HCT116 (cell line): Measurements from ENCODE around the gene POLR3G. TPM values are rescaled to one million over a fixed set of nuclear protein-coding genes. Genes with fewer than 3 reads are reported as not detected.

Experiments
- ATAC-seq: fragments of 200-7000 bp; cut with Tn5 transposase; 2 replicates; pipeline ENCODE4 v1.9.1; 2020; ENCODE audit warnings: mild to moderate bottlenecking, moderate library complexity
- BruUV-seq: library from RNA; stranded (reverse); fragments of 400-500 nt; replicated peaks from 2 replicates; lab custom pipeline; 2021; lab: Mats Ljungman, UMichigan
- CTCF ChIA-PET: fragments of 300-600 bp; sonication (Branson Sonifier 250); formaldehyde crosslinking; loops from one replicate; lab custom pipeline; 2021; ENCODE audit warnings: antibody characterized with exemption; lab: Charles Lee
- POLR2A ChIA-PET: fragments of 300-600, 350-600 bp; sonication (Branson Sonifier 250); formaldehyde crosslinking; loops from one replicate; lab custom pipeline; 2021; ENCODE audit warnings: antibody characterized with exemption; lab: Charles Lee
- RAD21 ChIA-PET, 2 experiments: fragments of 300-600 bp; sonication (Branson Sonifier 250); formaldehyde crosslinking; loops; one replicate each; lab custom pipeline; 2023; ENCODE audit warnings: low total read pairs in 2 of 2; ENCODE audit not compliant: uncharacterized antibody in 2 of 2, unreplicated experiment in 2 of 2, low non-redundant PET in 1 of 2; lab: Charles Lee
- DNase-seq: peaks from one replicate; pipeline ENCODE4 v3.0.0-alpha.2; 2010; ENCODE audit warnings: low read depth, low spot score
- H2AFZ ChIP-seq: fragments of 200-600 bp; shearing (Covaris generic), sonication (generic); 2 replicates; pipeline ENCODE4 v1.6.1; 2017; ENCODE audit warnings: low read depth, mixed run types, mixed read lengths, antibody characterized with exemption, low read length; ENCODE audit not compliant: poor library complexity, severe bottlenecking
- H3K27ac ChIP-seq: 2 replicates; pipeline ENCODE4 v1.5.1; 2012; ENCODE audit warnings: low read depth, low read length
- H3K27me3 ChIP-seq: fragments of 200-600 bp; sonication (generic); 2 replicates; pipeline ENCODE4 v1.6.1; 2016; ENCODE audit warnings: mixed run types, low read length, mixed read lengths; ENCODE audit not compliant: insufficient read depth
- H3K36me3 ChIP-seq, 2 experiments: fragments of 200-500 bp in 1 of 2; fragments of 200-600 bp in 1 of 2; sonication (Bioruptor generic) in 1 of 2; sonication (generic) in 1 of 2; 2 replicates each; pipeline versions ENCODE4 v1.5.1 to v1.6.1; 2014 to 2016; ENCODE audit warnings: low read length in 2 of 2, inconsistent platforms in 1 of 2, mixed read lengths in 1 of 2, mixed run types in 1 of 2; ENCODE audit not compliant: insufficient read depth in 2 of 2, control insufficient read depth in 1 of 2
- H3K4me1 ChIP-seq, 2 experiments: fragments of 200-600 bp in 1 of 2; sonication (generic) in 1 of 2; 2 replicates each; pipeline versions ENCODE4 v1.5.1 to v1.6.1; 2012 to 2017; ENCODE audit warnings: low read length in 2 of 2, inconsistent platforms in 1 of 2, mild to moderate bottlenecking in 1 of 2, mixed read lengths in 1 of 2, mixed run types in 1 of 2, moderate library complexity in 1 of 2; ENCODE audit not compliant: insufficient read depth in 2 of 2, control insufficient read depth in 1 of 2
- H3K4me2 ChIP-seq: fragments of 200-600 bp; sonication (generic); 2 replicates; pipeline ENCODE4 v1.6.1; 2017; ENCODE audit warnings: mixed run types, low read length, mixed read lengths
- H3K4me3 ChIP-seq, 2 experiments: fragments of 200-600 bp in 1 of 2; sonication (generic) in 1 of 2; replicated peaks in 1 of 2; 2 replicates each; pipeline ENCODE4 v1.5.1; 2011 to 2016; ENCODE audit warnings: low read length in 2 of 2, control low read depth in 1 of 2, low read depth in 1 of 2, mild to moderate bottlenecking in 1 of 2, mixed read lengths in 1 of 2, mixed run types in 1 of 2
- H3K79me2 ChIP-seq: fragments of 200-600 bp; sonication (generic); 2 replicates; pipeline ENCODE4 v1.6.1; 2017; ENCODE audit warnings: mild to moderate bottlenecking, mixed run types, low read length, moderate library complexity, mixed read lengths; ENCODE audit not compliant: insufficient read depth
- H3K9ac ChIP-seq: fragments of 200-600 bp; sonication (generic); 2 replicates; pipeline ENCODE4 v1.6.1; 2016; ENCODE audit warnings: low read length, mixed read lengths
- H3K9me2 ChIP-seq: fragments of 200-600 bp; sonication (generic), shearing (Covaris generic); 2 replicates; pipeline ENCODE4 v1.6.1; 2017; ENCODE audit warnings: mixed run types, mild to moderate bottlenecking, moderate library complexity; ENCODE audit not compliant: insufficient read depth
- H3K9me3 ChIP-seq, 2 experiments: fragments of 200-500 bp in 1 of 2; fragments of 200-600 bp in 1 of 2; sonication (Bioruptor generic) in 1 of 2; sonication (generic) in 1 of 2; 2 replicates each; pipeline ENCODE4 v1.6.1; 2014 to 2017; ENCODE audit warnings: low read length in 2 of 2, mixed read lengths in 2 of 2, inconsistent platforms in 1 of 2, low read depth in 1 of 2, mild to moderate bottlenecking in 1 of 2, mixed run types in 1 of 2, moderate library complexity in 1 of 2; ENCODE audit not compliant: control insufficient read depth in 1 of 2, insufficient read depth in 1 of 2
- H4K20me1 ChIP-seq: fragments of 200-600 bp; sonication (generic), shearing (Covaris generic); 2 replicates; pipeline ENCODE4 v1.6.1; 2017; ENCODE audit warnings: mixed run types, mild to moderate bottlenecking, moderate library complexity; ENCODE audit not compliant: insufficient read depth
- ATF3 ChIP-seq: IDR thresholded peaks from 2 replicates; pipeline ENCODE4 v1.6.1; 2012
- CBX3 ChIP-seq: IDR thresholded peaks from 2 replicates; pipeline ENCODE4 v1.6.1; 2012; ENCODE audit warnings: low read depth
- CEBPB ChIP-seq: IDR thresholded peaks from 2 replicates; pipeline ENCODE4 v1.6.1; 2012; ENCODE audit warnings: low read depth
- EZH2 ChIP-seq: fragments of 200-600 bp; sonication (generic); IDR thresholded peaks from 2 replicates; pipeline ENCODE4 v1.6.1; 2017; ENCODE audit warnings: antibody characterized with exemption, mixed run types
- FOSL1 ChIP-seq: IDR thresholded peaks from 2 replicates; pipeline ENCODE4 v1.6.1; 2012; ENCODE audit warnings: low read depth
- JUND ChIP-seq: IDR thresholded peaks from 2 replicates; pipeline ENCODE4 v1.6.1; 2012
- RAD21 ChIP-seq: IDR thresholded peaks from 2 replicates; pipeline ENCODE4 v1.6.1; 2012; ENCODE audit warnings: low read depth, mild to moderate bottlenecking
- TCF7L2 ChIP-seq: IDR thresholded peaks from 2 replicates; pipeline ENCODE4 v1.7.0; 2011; ENCODE audit warnings: borderline replicate concordance, inconsistent platforms; ENCODE audit not compliant: insufficient read depth, insufficient read length; ENCODE audit errors: extremely low read depth
- YY1 ChIP-seq: IDR thresholded peaks from 2 replicates; pipeline ENCODE4 v1.6.1; 2011; ENCODE audit warnings: low read length, low read depth, moderate library complexity, mild to moderate bottlenecking; ENCODE audit not compliant: insufficient replicate concordance; ENCODE audit errors: extremely low read depth
- ZNF274 ChIP-seq: fragments of 200-500 bp; sonication (Bioruptor generic); IDR thresholded peaks from 2 replicates; pipeline ENCODE4 v1.6.1; 2014; ENCODE audit warnings: mild to moderate bottlenecking, low read depth, low read length, inconsistent platforms
- intact Hi-C: fragments of 100-400 bp; cut with micrococcal nuclease; formaldehyde crosslinking; loops from 2 replicates; pipeline ENCODE4 v1.10.0; 2022
- total RNA-seq: library from RNA; stranded (reverse); gene quantifications from one replicate; pipeline ENCODE4 v1.2.1, GENCODE V29; 2021; ENCODE audit not compliant: unreplicated experiment
- TF ChIP-seq, protein P1 (sequence below): IDR thresholded peaks from 2 replicates; pipeline ENCODE4 v1.6.1; 2012; ENCODE audit warnings: low read depth
- TF ChIP-seq, protein P2 (sequence below): IDR thresholded peaks from 2 replicates; pipeline ENCODE4 v1.6.1; 2012

The POLR3G gene
- total RNA-seq, 1 experiment from 2014 or later, result 44.8 TPM

GRCh38 chr5:90495146-90495545 is 20.5 kb downstream of the POLR3G start:
- H3K9ac ChIP-seq, result no peak overlapping the region
- H3K79me2 ChIP-seq, result no peaks in the 10 kb centered on the region
- POLR2A ChIA-PET, result no interaction called here
- ATAC-seq (no peak), DNase-seq (no peak)
- H3K4me3 ChIP-seq, result no peak overlapping the region
- intact Hi-C loops, result no loop called here
- H3K9me3 ChIP-seq, result no peaks in the 10 kb centered on the region
- H2AFZ ChIP-seq, result no peak overlapping the region
- no peak for TF ChIP-seq ZNF274
- no peak for TF ChIP-seq CEBPB
- TF ChIP-seq EZH2, result no peak
- no peak for TF ChIP-seq JUND
- TF ChIP-seq, protein P1, sequence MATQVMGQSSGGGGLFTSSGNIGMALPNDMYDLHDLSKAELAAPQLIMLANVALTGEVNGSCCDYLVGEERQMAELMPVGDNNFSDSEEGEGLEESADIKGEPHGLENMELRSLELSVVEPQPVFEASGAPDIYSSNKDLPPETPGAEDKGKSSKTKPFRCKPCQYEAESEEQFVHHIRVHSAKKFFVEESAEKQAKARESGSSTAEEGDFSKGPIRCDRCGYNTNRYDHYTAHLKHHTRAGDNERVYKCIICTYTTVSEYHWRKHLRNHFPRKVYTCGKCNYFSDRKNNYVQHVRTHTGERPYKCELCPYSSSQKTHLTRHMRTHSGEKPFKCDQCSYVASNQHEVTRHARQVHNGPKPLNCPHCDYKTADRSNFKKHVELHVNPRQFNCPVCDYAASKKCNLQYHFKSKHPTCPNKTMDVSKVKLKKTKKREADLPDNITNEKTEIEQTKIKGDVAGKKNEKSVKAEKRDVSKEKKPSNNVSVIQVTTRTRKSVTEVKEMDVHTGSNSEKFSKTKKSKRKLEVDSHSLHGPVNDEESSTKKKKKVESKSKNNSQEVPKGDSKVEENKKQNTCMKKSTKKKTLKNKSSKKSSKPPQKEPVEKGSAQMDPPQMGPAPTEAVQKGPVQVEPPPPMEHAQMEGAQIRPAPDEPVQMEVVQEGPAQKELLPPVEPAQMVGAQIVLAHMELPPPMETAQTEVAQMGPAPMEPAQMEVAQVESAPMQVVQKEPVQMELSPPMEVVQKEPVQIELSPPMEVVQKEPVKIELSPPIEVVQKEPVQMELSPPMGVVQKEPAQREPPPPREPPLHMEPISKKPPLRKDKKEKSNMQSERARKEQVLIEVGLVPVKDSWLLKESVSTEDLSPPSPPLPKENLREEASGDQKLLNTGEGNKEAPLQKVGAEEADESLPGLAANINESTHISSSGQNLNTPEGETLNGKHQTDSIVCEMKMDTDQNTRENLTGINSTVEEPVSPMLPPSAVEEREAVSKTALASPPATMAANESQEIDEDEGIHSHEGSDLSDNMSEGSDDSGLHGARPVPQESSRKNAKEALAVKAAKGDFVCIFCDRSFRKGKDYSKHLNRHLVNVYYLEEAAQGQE, result no peak
- TF ChIP-seq TCF7L2, result no peak
- no peak for TF ChIP-seq CBX3
- TF ChIP-seq FOSL1, result no peak
- no peak for TF ChIP-seq YY1
- TF ChIP-seq, protein P2, sequence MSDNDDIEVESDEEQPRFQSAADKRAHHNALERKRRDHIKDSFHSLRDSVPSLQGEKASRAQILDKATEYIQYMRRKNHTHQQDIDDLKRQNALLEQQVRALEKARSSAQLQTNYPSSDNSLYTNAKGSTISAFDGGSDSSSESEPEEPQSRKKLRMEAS, result no peak
- TF ChIP-seq RAD21, result no peak
- no peak for TF ChIP-seq ATF3
- RAD21 ChIA-PET, result no interaction called here
- H3K9me2 ChIP-seq, result no peaks in the 10 kb centered on the region
- H4K20me1 ChIP-seq, result no peaks in the 10 kb centered on the region
- H3K4me1 ChIP-seq, result no peaks in the 10 kb centered on the region
- BruUV-seq, result no TSS peak
- H3K4me2 ChIP-seq, result no peak overlapping the region
- CTCF ChIA-PET, result no interaction called here
- peaks cover 6 to 12% of the 10 kb centered on the region in 2 experiments; a peak in 3 of 4 replicates for H3K36me3 ChIP-seq
- H3K27me3 ChIP-seq, result no peaks in the 10 kb centered on the region
- H3K27ac ChIP-seq, result no peak overlapping the region
